HEK293 (cell line): ENCODE data around the gene UFD1.

Source experiments
- BCL11A ChIP-seq: fragments of 450-650 bp; formaldehyde crosslinking; IDR thresholded peaks from 2 replicates; pipeline ENCODE4 v1.5.1; 2016; ENCODE audit warnings: low read depth, missing biosample characterization, missing genetic modification characterization
- ELK4 ChIP-seq: IDR thresholded peaks from 2 replicates; pipeline ENCODE4 v1.6.1; 2011; ENCODE audit warnings: mild to moderate bottlenecking, low read depth, low read length, borderline replicate concordance
- ZNF10 ChIP-seq: fragments of 450-650 bp; formaldehyde crosslinking; IDR thresholded peaks from 2 replicates; pipeline ENCODE4 v1.5.1; 2017; ENCODE audit warnings: missing biosample characterization, missing genetic modification characterization
- ZNF571 ChIP-seq: fragments of 450-650 bp; formaldehyde crosslinking; IDR thresholded peaks from 2 replicates; pipeline ENCODE4 v1.5.0; 2017; ENCODE audit warnings: missing biosample characterization, missing genetic modification characterization
- TF ChIP-seq, protein P1 (sequence below): fragments of 450-650 bp; formaldehyde crosslinking; IDR thresholded peaks from 2 replicates; pipeline ENCODE4 v1.5.1; 2016; ENCODE audit warnings: missing biosample characterization, missing genetic modification characterization

- TF ChIP-seq ELK4 (no peak), ZNF571 (tag by site-specific recombination) (no peak), ZNF10 (no peak), BCL11A (no peak)
- TF ChIP-seq, protein P1, sequence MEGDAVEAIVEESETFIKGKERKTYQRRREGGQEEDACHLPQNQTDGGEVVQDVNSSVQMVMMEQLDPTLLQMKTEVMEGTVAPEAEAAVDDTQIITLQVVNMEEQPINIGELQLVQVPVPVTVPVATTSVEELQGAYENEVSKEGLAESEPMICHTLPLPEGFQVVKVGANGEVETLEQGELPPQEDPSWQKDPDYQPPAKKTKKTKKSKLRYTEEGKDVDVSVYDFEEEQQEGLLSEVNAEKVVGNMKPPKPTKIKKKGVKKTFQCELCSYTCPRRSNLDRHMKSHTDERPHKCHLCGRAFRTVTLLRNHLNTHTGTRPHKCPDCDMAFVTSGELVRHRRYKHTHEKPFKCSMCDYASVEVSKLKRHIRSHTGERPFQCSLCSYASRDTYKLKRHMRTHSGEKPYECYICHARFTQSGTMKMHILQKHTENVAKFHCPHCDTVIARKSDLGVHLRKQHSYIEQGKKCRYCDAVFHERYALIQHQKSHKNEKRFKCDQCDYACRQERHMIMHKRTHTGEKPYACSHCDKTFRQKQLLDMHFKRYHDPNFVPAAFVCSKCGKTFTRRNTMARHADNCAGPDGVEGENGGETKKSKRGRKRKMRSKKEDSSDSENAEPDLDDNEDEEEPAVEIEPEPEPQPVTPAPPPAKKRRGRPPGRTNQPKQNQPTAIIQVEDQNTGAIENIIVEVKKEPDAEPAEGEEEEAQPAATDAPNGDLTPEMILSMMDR (tag by site-specific recombination), result no peak
These were observed 46.2 kb upstream of the UFD1 start for GRCh38 chr22:19525116-19525660.
